CD14-positive monocyte (primary cell): Measurements from ENCODE around the gene HAVCR1. TPM values are rescaled to one million over a fixed set of nuclear protein-coding genes. Genes with fewer than 3 reads are reported as not detected.
A peak's percentile ranks its signal among the peaks of the same experiment; 100 is the strongest.

Experiments used
- DNase-seq, 3 donors: peaks; one replicate each; pipeline ENCODE4 v3.0.0-alpha.2; 2011 to 2022
- H2AFZ ChIP-seq: 2 replicates; pipeline ENCODE4 v1.6.0; 2012; ENCODE audit warnings: mild to moderate bottlenecking, low read depth, low read length, inconsistent platforms; ENCODE audit not compliant: insufficient read depth, poor library complexity, severe bottlenecking
- H3K27ac ChIP-seq, 2 donors: 1 replicate in 1 of 2; 2 replicates in 1 of 2; pipeline ENCODE4 v1.5.1; 2012 to 2013; ENCODE audit warnings: low read length in 2 of 2, control low read depth in 1 of 2, inconsistent platforms in 1 of 2, low read depth in 1 of 2, mild to moderate bottlenecking in 1 of 2
- H3K27me3 ChIP-seq, 2 donors: one replicate each; pipeline versions ENCODE4 v1.6.0 to v1.6.1; 2011 to 2013; ENCODE audit warnings: low read length in 2 of 2; ENCODE audit not compliant: control insufficient read depth in 2 of 2, insufficient read depth in 2 of 2
- H3K36me3 ChIP-seq, 2 donors: replicated peaks in 1 of 2; 1 replicate in 1 of 2; 2 replicates in 1 of 2; pipeline versions ENCODE4 v1.5.1 to v1.6.1; 2012 to 2013; ENCODE audit warnings: low read length in 2 of 2, control low read depth in 1 of 2, inconsistent platforms in 1 of 2, mild to moderate bottlenecking in 1 of 2; ENCODE audit not compliant: insufficient read depth in 2 of 2, control insufficient read depth in 1 of 2
- H3K4me1 ChIP-seq, 2 donors: 1 replicate in 1 of 2; 2 replicates in 1 of 2; pipeline versions ENCODE4 v1.5.1 to v1.6.1; 2012 to 2013; ENCODE audit warnings: low read length in 2 of 2, control low read depth in 1 of 2, inconsistent platforms in 1 of 2, mild to moderate bottlenecking in 1 of 2, moderate library complexity in 1 of 2; ENCODE audit not compliant: insufficient read depth in 2 of 2, control insufficient read depth in 1 of 2
- H3K4me2 ChIP-seq: replicated peaks from 2 replicates; pipeline ENCODE3; 2012; ENCODE audit warnings: low read length, moderate library complexity, mild to moderate bottlenecking; ENCODE audit not compliant: poor library complexity, severe bottlenecking; ENCODE audit errors: extremely low read depth
- H3K4me3 ChIP-seq, 3 experiments: fragments of 200-600 bp in 1 of 3; sonication (generic) in 1 of 3; replicated peaks in 1 of 3; 1 replicate in 2 of 3; 2 replicates in 1 of 3; pipeline ENCODE4 v1.5.1; 2011 to 2013; ENCODE audit warnings: low read length in 3 of 3, mild to moderate bottlenecking in 3 of 3, control low read depth in 2 of 3, low read depth in 2 of 3, inconsistent platforms in 1 of 3, moderate library complexity in 1 of 3
- H3K79me2 ChIP-seq: 2 replicates; pipeline ENCODE4 v1.6.0; 2012; ENCODE audit warnings: mild to moderate bottlenecking, control low read depth, inconsistent platforms, low read length, moderate library complexity; ENCODE audit not compliant: insufficient read depth
- H3K9ac ChIP-seq: 2 replicates; pipeline ENCODE4 v1.6.0; 2017; ENCODE audit warnings: low read length, mild to moderate bottlenecking; ENCODE audit not compliant: insufficient read depth, poor library complexity, severe bottlenecking
- H3K9me3 ChIP-seq, 2 donors: replicated peaks in 1 of 2; 1 replicate in 1 of 2; 2 replicates in 1 of 2; pipeline versions ENCODE4 v1.5.1 to v1.6.1; 2012 to 2013; ENCODE audit warnings: low read length in 2 of 2, control low read depth in 1 of 2; ENCODE audit not compliant: control insufficient read depth in 1 of 2, insufficient read depth in 1 of 2
- H4K20me1 ChIP-seq: 2 replicates; pipeline ENCODE4 v1.6.0; 2012; ENCODE audit warnings: mild to moderate bottlenecking, low read length, control low read depth, moderate library complexity; ENCODE audit not compliant: insufficient read depth
- H3K27ac Mint-ChIP-seq, 7 donors: one replicate each; pipeline ENCODE4 v1.8.0; 2020; ENCODE audit warnings: mild to moderate bottlenecking in 7 of 7, mixed read lengths in 7 of 7, moderate library complexity in 6 of 7, inconsistent platforms in 2 of 7
- H3K27me3 Mint-ChIP-seq, 3 donors: one replicate each; pipeline ENCODE4 v1.8.0; 2021 to 2022; ENCODE audit warnings: low read depth in 3 of 3, mild to moderate bottlenecking in 3 of 3, mixed read lengths in 3 of 3, moderate library complexity in 3 of 3, inconsistent platforms in 1 of 3
- H3K36me3 Mint-ChIP-seq, 2 donors: one replicate each; pipeline ENCODE4 v1.8.0; 2020; ENCODE audit warnings: mixed read lengths in 2 of 2, inconsistent platforms in 1 of 2, mild to moderate bottlenecking in 1 of 2
- H3K4me1 Mint-ChIP-seq: one replicate; pipeline ENCODE4 v1.8.0; 2020; ENCODE audit warnings: mild to moderate bottlenecking, mixed read lengths
- H3K4me3 Mint-ChIP-seq, 2 donors: one replicate each; pipeline ENCODE4 v1.8.0; 2020; ENCODE audit warnings: mild to moderate bottlenecking in 2 of 2, mixed read lengths in 2 of 2, moderate library complexity in 1 of 2
- H3K9me3 Mint-ChIP-seq, 7 donors: one replicate each; pipeline ENCODE4 v1.8.0; 2020 to 2022; ENCODE audit warnings: mixed read lengths in 7 of 7, mild to moderate bottlenecking in 6 of 7, moderate library complexity in 6 of 7, inconsistent platforms in 2 of 7
- CTCF ChIP-seq: fragments of 200-600 bp; IDR thresholded peaks from one replicate; pipeline ENCODE4 v1.8.0; 2022; ENCODE audit warnings: antibody characterized with exemption, mild to moderate bottlenecking
- WGBS: methylation state at CpG from one replicate; pipeline ENCODE4 v1.1.5; 2013; ENCODE audit warnings: missing lambda C conversion rate; ENCODE audit not compliant: insufficient coverage; 5-methylcytosine and 5-hydroxymethylcytosine counted together
- intact Hi-C, 2 donors: fragments of 100-400 bp; cut with micrococcal nuclease; formaldehyde crosslinking; loops; one replicate each; pipeline versions ENCODE4 v1.15.0 to v1.15.1; 2023
- polyA plus RNA-seq, 3 donors: library from polyadenylated mRNA; depleted of rRNA in 1 of 3; unstranded in 2 of 3; stranded (reverse) in 1 of 3; fragments of 300-500 nt in 2 of 3; fragments of >200 nt in 1 of 3; fragmentation: Illumina TruSeq in 2 of 3; gene quantifications; 1 replicate in 2 of 3; 2 replicates in 1 of 3; pipeline ENCODE4 v1.2.3, GENCODE V29; 2012 to 2021

The HAVCR1 gene
- polyA plus RNA-seq, 3 donors, result 1.1 TPM; not detected in 2

- no peak overlapping the region for H3K4me2 ChIP-seq
These were observed 12.9 kb downstream of the HAVCR1 start for GRCh38 chr5:157046041-157046440.

GRCh38 chr5:157045601-157046000 lies 13.3 kb downstream of the HAVCR1 start:
- Mint-ChIP-seq H3K4me3 (no peak overlapping the region), H3K36me3 (no peaks in the 10 kb centered on the region), H3K9me3 (peaks cover 0 to 6% (median 2%) of the 10 kb centered on the region in 7 donors), H3K4me1 (peaks cover 6% of the 10 kb centered on the region), H3K27ac (no peak overlapping the region), H3K27me3 (peaks cover 0 to 1% (median 0%) of the 10 kb centered on the region in 3 donors)
- H3K9ac ChIP-seq, result no peak overlapping the region
- DNase-seq, result no peak
- TF ChIP-seq CTCF, result no peak
- H3K27me3 ChIP-seq, result no peaks in the 10 kb centered on the region
- H3K36me3 ChIP-seq, result no peaks in the 10 kb centered on the region
- H3K27ac ChIP-seq, result no peak overlapping the region
- no peaks in the 10 kb centered on the region for H3K4me1 ChIP-seq
- no peak overlapping the region for H2AFZ ChIP-seq
- H3K9me3 ChIP-seq, result no peaks in the 10 kb centered on the region
- H3K79me2 ChIP-seq, result no peaks in the 10 kb centered on the region
- no peaks in the 10 kb centered on the region for H4K20me1 ChIP-seq
- intact Hi-C loops, result no loop called here
- H3K4me3 ChIP-seq, result no peak overlapping the region
- no peak overlapping the region for H3K4me2 ChIP-seq
- 52% methylated on average over 2 of the region's 3 CpGs for WGBS

More at GRCh38 chr5:157046041-157046440, 12.9 kb downstream of the HAVCR1 start:
- no peak for DNase-seq
- Histone ChIP-seq H3K79me2 (no peaks in the 10 kb centered on the region), H3K4me1 (no peaks in the 10 kb centered on the region), H3K36me3 (no peaks in the 10 kb centered on the region), H3K4me3 (no peak overlapping the region), H2AFZ (no peak overlapping the region), H3K9me3 (no peaks in the 10 kb centered on the region), H3K9ac (no peak overlapping the region), H4K20me1 (no peaks in the 10 kb centered on the region), H3K27me3 (no peaks in the 10 kb centered on the region), H3K27ac (no peak overlapping the region)
- intact Hi-C loops, result no loop called here
- Mint-ChIP-seq H3K27ac (peak overlapping the region in 1 of 7 donors; percentile 52), H3K9me3 (peaks cover 0 to 6% (median 2%) of the 10 kb centered on the region in 7 donors), H3K27me3 (peaks cover 0 to 1% (median 0%) of the 10 kb centered on the region in 3 donors), H3K36me3 (no peaks in the 10 kb centered on the region), H3K4me1 (peaks cover 6% of the 10 kb centered on the region), H3K4me3 (no peak overlapping the region)
- no peak for TF ChIP-seq CTCF
- WGBS, result 92% methylated on average over 3 of the region's 3 CpGs
